ENCODE results near the gene SREK1IP1.
"Not testable (repeated sequence)": the region's sequence is repeated elsewhere in the genome, so short reads cannot be mapped to it uniquely, and the experiment has no call there.

The SREK1IP1 gene

DNA sequence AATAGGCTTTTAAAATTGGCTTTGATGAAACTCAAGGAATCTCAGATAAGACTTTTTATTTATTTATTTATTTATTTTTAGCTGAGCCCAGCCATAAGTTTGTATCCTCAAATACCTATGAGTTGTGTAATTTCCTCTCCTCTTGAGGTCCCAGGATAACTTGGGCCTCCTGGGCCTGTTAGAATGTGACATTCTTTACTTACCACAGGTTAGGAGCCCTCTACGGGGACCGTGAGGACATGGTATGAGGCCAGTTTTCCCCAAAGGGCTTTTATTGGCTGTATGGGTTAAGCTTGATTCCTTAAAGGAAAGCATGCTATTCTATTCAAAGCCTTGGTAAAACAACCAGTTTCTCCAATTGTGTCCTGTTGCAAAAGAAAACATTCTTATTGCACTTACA lies 61.3 kb downstream of the SREK1IP1 start:
- TF ChIP-seq, protein P1, sequence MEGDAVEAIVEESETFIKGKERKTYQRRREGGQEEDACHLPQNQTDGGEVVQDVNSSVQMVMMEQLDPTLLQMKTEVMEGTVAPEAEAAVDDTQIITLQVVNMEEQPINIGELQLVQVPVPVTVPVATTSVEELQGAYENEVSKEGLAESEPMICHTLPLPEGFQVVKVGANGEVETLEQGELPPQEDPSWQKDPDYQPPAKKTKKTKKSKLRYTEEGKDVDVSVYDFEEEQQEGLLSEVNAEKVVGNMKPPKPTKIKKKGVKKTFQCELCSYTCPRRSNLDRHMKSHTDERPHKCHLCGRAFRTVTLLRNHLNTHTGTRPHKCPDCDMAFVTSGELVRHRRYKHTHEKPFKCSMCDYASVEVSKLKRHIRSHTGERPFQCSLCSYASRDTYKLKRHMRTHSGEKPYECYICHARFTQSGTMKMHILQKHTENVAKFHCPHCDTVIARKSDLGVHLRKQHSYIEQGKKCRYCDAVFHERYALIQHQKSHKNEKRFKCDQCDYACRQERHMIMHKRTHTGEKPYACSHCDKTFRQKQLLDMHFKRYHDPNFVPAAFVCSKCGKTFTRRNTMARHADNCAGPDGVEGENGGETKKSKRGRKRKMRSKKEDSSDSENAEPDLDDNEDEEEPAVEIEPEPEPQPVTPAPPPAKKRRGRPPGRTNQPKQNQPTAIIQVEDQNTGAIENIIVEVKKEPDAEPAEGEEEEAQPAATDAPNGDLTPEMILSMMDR (IDR thresholded peaks at IDR 0.05; ENCODE audit: low read depth, low read length, missing control alignments), result no peak
- no peak for DNase-seq (ENCODE audit: extremely low read depth, low read depth)
- no peak overlapping the region for H3K4me3 ChIP-seq (replicated peaks; ENCODE audit: low read depth, low read length)

DNA sequence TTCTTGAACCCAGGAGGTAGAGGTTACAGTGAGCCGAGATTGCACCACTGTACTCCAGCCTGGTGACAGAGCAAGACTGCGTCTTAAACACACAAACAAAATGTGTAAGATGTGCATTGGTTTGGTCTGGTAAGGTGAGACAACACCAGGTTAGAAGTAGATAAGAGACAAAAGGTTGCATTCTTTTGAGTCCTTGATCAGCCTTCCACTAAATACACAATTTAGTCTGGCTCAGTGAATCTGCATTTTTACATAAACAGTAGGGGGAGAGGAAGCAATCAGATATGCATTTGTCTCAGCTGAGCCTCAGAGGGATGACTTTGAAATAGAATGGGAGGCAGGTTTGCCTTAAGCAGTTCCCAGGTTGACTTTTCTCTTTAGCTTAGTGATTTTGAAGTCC lies 62.4 kb downstream of the SREK1IP1 start:
- H3K4me3 ChIP-seq (replicated peaks; ENCODE audit: low read depth, low read length); DNase-seq (ENCODE audit: extremely low read depth, low read depth): not testable (repeated sequence)

DNA sequence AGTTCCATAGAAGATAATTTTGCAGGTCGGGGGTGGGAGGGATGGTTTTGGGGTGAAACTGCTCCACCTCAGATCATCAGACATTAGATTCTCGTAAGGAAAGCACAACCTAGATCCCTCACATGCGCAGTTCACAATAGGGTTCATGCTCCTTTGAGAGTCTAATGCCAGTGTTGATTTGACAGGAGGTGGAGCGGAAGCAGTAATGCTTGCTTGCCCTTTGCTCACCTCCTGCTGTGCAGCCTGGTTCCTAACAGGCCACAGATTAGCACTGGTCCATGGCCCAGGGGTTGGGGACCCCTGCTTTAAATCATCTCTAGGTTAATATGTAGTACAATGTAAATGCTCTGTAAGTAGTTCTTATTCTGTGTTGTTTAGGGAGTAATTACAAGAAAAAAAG lies 67.7 kb downstream of the SREK1IP1 start:
- no peak for DNase-seq (ENCODE audit: extremely low read depth, low read depth)
- TF ChIP-seq, protein P1 (IDR thresholded peaks at IDR 0.05; ENCODE audit: low read depth, low read length, missing control alignments), result no peak
- H3K4me3 ChIP-seq (replicated peaks; ENCODE audit: low read depth, low read length), result no peak overlapping the region

DNA sequence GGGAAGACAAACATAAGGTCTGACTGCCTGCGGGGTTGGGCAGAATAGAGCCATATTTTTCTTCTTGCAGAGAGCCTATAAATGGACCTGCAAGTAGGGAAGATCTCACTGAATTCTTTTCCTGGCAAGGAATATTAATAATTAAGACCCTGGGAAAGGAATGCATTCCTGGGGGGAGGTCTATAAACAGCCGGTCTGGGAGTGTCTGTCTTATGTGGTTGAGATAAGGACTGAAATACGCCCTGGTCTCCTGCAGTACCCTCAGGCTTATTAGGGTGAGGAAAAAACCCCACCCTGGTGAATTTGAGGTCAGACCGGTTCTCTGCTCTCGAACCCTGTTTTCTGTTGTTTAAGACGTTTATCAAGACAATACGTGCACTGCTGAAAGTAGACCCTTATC lies 72.1 kb downstream of the SREK1IP1 start:
- H3K4me3 ChIP-seq (replicated peaks; ENCODE audit: low read depth, low read length); DNase-seq (ENCODE audit: extremely low read depth, low read depth): not testable (repeated sequence)

DNA sequence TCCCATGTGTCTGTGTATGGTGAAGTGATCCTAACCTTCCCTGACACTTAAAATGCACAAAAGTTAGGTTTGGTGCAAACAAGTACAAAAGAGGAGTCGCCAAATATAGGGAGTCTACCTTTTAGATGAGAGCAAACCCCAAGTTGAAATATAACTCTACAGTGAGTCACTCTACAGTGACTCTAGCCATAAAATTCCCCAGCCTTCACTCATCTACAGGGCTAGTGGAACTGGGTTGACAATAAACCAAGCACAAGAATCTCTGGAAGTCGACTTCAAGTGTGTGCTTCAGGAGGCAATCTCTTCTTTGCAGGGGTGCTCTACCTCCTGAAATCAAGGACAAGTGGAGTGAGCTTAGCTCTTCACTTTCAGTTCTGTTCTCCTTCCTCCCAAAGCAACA lies 74.9 kb downstream of the SREK1IP1 start:
- no peak overlapping the region for H3K4me3 ChIP-seq (replicated peaks; ENCODE audit: low read depth, low read length)
- TF ChIP-seq, protein P1 (IDR thresholded peaks at IDR 0.05; ENCODE audit: low read depth, low read length, missing control alignments), result no peak
- no peak for DNase-seq (ENCODE audit: extremely low read depth, low read depth)

DNA sequence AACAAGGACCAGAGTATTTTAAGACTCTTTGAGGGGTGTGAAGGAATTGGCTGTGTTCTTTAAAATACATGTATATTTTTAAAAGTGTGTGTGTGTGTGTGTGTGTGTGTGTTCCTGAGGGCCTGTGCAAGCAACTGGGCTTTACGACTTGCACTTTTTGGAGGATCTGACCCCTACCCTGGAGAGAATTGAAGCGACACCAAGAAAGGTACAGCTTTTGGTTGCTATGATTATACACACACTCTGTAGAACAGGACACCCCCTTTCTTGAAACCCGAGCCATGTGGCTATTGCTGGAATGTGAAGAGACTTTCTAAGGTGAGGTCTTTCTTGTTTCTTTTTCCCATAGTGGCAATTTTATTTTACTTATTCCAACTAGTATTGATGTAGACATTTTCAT lies 77.2 kb downstream of the SREK1IP1 start:
- TF ChIP-seq, protein P1 (IDR thresholded peaks at IDR 0.05; ENCODE audit: low read depth, low read length, missing control alignments), result no peak
- H3K4me3 ChIP-seq (replicated peaks; ENCODE audit: low read depth, low read length), result no peak overlapping the region
- DNase-seq (ENCODE audit: extremely low read depth, low read depth), result no peak

DNA sequence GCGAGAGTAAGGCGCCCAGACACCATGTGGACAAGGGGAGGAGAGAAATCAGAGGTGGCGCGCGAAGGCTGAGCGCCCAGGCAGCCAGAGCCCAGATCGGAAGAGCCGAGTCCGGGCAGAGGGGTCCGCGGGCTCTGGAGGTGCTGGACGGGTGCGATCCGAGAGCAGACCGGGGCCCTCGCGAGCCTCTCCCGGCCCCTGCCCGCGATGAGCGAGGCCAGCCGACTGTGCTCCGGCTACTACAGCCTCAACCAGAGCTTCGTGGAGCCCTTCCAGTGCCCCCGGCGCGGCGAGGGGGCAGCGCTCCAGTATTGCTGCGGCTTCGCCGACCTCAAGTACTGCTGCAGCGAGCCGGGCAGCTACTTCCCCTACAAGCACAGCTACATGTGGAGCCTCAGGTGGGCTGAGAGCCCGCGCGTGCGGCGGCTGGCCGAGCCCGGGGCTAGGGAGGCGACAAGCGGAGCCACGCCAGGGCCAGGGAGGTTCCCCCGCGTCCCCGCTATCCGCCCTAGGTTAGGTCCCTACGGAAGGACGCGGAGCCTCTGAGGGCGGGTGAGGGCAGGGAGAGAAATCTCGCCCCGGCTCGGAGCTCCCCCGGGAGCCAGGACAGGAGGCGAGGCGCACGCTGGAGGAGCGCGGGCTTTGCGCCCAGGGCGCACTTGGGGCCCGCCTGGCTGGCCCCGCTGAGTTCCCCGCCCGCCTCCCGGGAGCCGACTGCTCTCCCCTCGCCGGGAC lies 77.9 kb downstream of the SREK1IP1 start, which contains the start of gene SHISAL2B:
Gene SHISAL2B, plus strand, starts transcription at position 87 of the 735 bp plus-strand sequence. Its CDS starts 121 bp downstream, at position 208.
- TF ChIP-seq, protein P1 (IDR thresholded peaks at IDR 0.05; ENCODE audit: low read depth, low read length, missing control alignments), result no peak
- no peak for DNase-seq (ENCODE audit: extremely low read depth, low read depth)
- H3K4me3 ChIP-seq (replicated peaks; ENCODE audit: low read depth, low read length), result peak within 1 kb of the TSS; percentile 36

DNA sequence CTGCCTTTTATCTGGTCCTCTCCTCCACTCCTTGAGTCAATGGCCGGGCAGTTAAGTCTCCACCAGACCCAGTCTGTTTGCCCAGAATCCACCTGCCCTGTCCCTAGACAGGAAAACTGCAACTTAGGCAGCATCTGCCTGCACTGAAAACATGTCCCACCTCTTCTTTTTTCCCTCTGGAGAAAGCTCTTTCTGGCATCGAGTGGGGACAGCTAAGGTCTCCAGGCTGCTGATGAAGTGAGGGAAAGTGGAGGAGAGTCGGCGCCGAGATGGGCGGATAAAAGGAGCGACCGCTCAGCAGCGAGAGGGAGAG lies 78.4 kb downstream of the SREK1IP1 start:
- H3K4me3 ChIP-seq (replicated peaks; ENCODE audit: low read depth, low read length), result peak overlapping the region; percentile 36
- no peak for DNase-seq (ENCODE audit: extremely low read depth, low read depth)
- TF ChIP-seq, protein P1 (IDR thresholded peaks at IDR 0.05; ENCODE audit: low read depth, low read length, missing control alignments), result no peak
